HepG2 (cell line): ENCODE measurements around the gene MMUT. TPM values are rescaled to one million over a fixed set of nuclear protein-coding genes. Genes with fewer than 3 reads are reported as not detected.

ENCODE experiments used
- ATAC-seq: fragments of 200-7000 bp; cut with Tn5 transposase; 3 replicates; pipeline ENCODE4 v1.9.1; 2020; ENCODE audit warnings: mild to moderate bottlenecking, moderate library complexity
- BruUV-seq: library from RNA; stranded (reverse); fragments of 400-500 nt; replicated peaks from 2 replicates; lab custom pipeline; 2021; lab: Mats Ljungman, UMichigan
- CTCF ChIA-PET: fragments of 300-600 bp; formaldehyde crosslinking; extraction: SDS; loops from one replicate; lab custom pipeline; 2021; ENCODE audit warnings: low total read pairs, inconsistent platforms, low intra/inter-chr PET ratio; lab: Yijun Ruan, JAX
- POLR2A ChIA-PET: fragments of 350-600 bp; sonication (Branson Sonifier 250); formaldehyde crosslinking; loops from one replicate; lab custom pipeline; 2020; ENCODE audit warnings: antibody characterized with exemption, inconsistent platforms; lab: Yijun Ruan, JAX
- DNase-seq: peaks from one replicate; pipeline ENCODE4 v3.0.0-alpha.2; 2015; ENCODE audit warnings: low spot score
- FAIRE-seq: peaks from 3 replicates; lab custom pipeline; 2011; peaks lifted over from hg19 to GRCh38; lab: Jason Lieb, UNC
- H2AFZ ChIP-seq: one replicate; pipeline ENCODE4 v1.6.1; 2011; ENCODE audit warnings: low read length, inconsistent platforms
- H3K27ac ChIP-seq: fragments of 300-600 bp; 3 replicates; pipeline ENCODE4 v1.8.0; 2011; ENCODE audit warnings: mixed run types, mild to moderate bottlenecking, mixed read lengths, low read length, inconsistent platforms; ENCODE audit not compliant: insufficient read depth; ENCODE audit errors: extremely low read length
- H3K27me3 ChIP-seq, 2 experiments: fragments of 200-600 bp in 1 of 2; 2 replicates in 1 of 2; 3 replicates in 1 of 2; pipeline versions ENCODE4 v1.6.0 to v1.8.0; 2011; ENCODE audit warnings: low read length in 2 of 2, mild to moderate bottlenecking in 2 of 2, moderate library complexity in 2 of 2, inconsistent platforms in 1 of 2; ENCODE audit not compliant: insufficient read depth in 2 of 2, control insufficient read depth in 1 of 2
- H3K36me3 ChIP-seq, 2 experiments: fragments of 200-600 bp in 1 of 2; replicated peaks in 1 of 2; 2 replicates in 1 of 2; 3 replicates in 1 of 2; pipeline versions ENCODE4 v1.5.1 to v1.8.0; 2011; ENCODE audit warnings: low read length in 2 of 2, inconsistent platforms in 1 of 2; ENCODE audit not compliant: insufficient read depth in 2 of 2, control insufficient read depth in 1 of 2
- H3K4me1 ChIP-seq: 2 replicates; pipeline ENCODE4 v1.5.1; 2012; ENCODE audit warnings: low read length, inconsistent platforms; ENCODE audit not compliant: insufficient read depth
- H3K4me2 ChIP-seq: 2 replicates; pipeline ENCODE4 v1.6.0; 2011; ENCODE audit warnings: low read depth, low read length, inconsistent platforms
- H3K4me3 ChIP-seq, 3 experiments: fragments of 200-600 bp in 1 of 3; sonication (generic), shearing (Covaris generic) in 1 of 3; replicated peaks in 1 of 3; 2 replicates each; pipeline ENCODE4 v1.5.1; 2011 to 2016; ENCODE audit warnings: low read length in 3 of 3, inconsistent platforms in 2 of 3, low read depth in 2 of 3, mild to moderate bottlenecking in 2 of 3, control low read depth in 1 of 3, mixed read lengths in 1 of 3; ENCODE audit not compliant: insufficient read depth in 1 of 3
- H3K79me2 ChIP-seq: one replicate; pipeline ENCODE4 v1.6.1; 2011; ENCODE audit warnings: low read length, inconsistent platforms; ENCODE audit not compliant: insufficient read depth
- H3K9ac ChIP-seq: 2 replicates; pipeline ENCODE4 v1.6.0; 2011; ENCODE audit warnings: mild to moderate bottlenecking, low read depth, low read length, inconsistent platforms; ENCODE audit not compliant: insufficient read depth
- H3K9me3 ChIP-seq: 2 replicates; pipeline ENCODE4 v1.5.1; 2012; ENCODE audit warnings: mild to moderate bottlenecking, low read length
- H4K20me1 ChIP-seq: 2 replicates; pipeline ENCODE4 v1.6.0; 2011; ENCODE audit warnings: inconsistent platforms, mild to moderate bottlenecking, low read length, moderate library complexity; ENCODE audit not compliant: insufficient read depth
- AKAP8 ChIP-seq: sonication (generic); formaldehyde crosslinking; IDR thresholded peaks from 2 replicates; pipeline ENCODE4 v1.5.1; 2020; ENCODE audit warnings: mild to moderate bottlenecking, missing genetic modification reagents
- CBX2 ChIP-seq, 2 experiments: fragments of 200-600 bp in 1 of 2; sonication (generic); formaldehyde crosslinking in 1 of 2; IDR thresholded peaks; 2 replicates each; pipeline versions ENCODE4 v1.7.0 to v1.8.1; 2018 to 2022; ENCODE audit warnings: low read depth in 2 of 2, low read length in 1 of 2, mild to moderate bottlenecking in 1 of 2, missing genetic modification reagents in 1 of 2
- GRHL1 ChIP-seq: sonication (generic); formaldehyde crosslinking; conservative IDR thresholded peaks from 2 replicates; pipeline ENCODE4 v1.8.0; 2022; ENCODE audit warnings: missing genetic modification reagents
- HNRNPK ChIP-seq: fragments of 200-400 bp; formaldehyde crosslinking; IDR thresholded peaks from 2 replicates; pipeline ENCODE4 v1.6.1; 2018; ENCODE audit warnings: low read length, low read depth, moderate library complexity, mild to moderate bottlenecking; ENCODE audit not compliant: poor library complexity, severe bottlenecking
- LCORL ChIP-seq, 2 experiments: fragments of 450-650 bp in 1 of 2; sonication (generic) in 1 of 2; formaldehyde crosslinking in 1 of 2; IDR thresholded peaks; 2 replicates each; pipeline versions ENCODE4 v1.5.0 to v1.6.1; 2017 to 2020; ENCODE audit warnings: antibody characterized with exemption in 1 of 2, missing genetic modification reagents in 1 of 2
- NR2F2 ChIP-seq: IDR thresholded peaks from 2 replicates; pipeline ENCODE4 v1.6.1; 2012; ENCODE audit warnings: low read depth, inconsistent platforms, borderline replicate concordance
- POGK ChIP-seq: sonication (generic); formaldehyde crosslinking; conservative IDR thresholded peaks from 2 replicates; pipeline ENCODE4 v1.8.0; 2022; ENCODE audit warnings: mild to moderate bottlenecking, moderate library complexity, missing genetic modification reagents
- TFDP2 ChIP-seq: sonication (generic); formaldehyde crosslinking; IDR thresholded peaks from 2 replicates; pipeline ENCODE4 v1.4.0; 2020; ENCODE audit warnings: missing genetic modification reagents
- ZBTB44 ChIP-seq: sonication (generic); formaldehyde crosslinking; IDR thresholded peaks from 2 replicates; pipeline ENCODE4 v1.4.0; 2020; ENCODE audit warnings: missing genetic modification reagents
- ZNF256 ChIP-seq: sonication (generic); formaldehyde crosslinking; conservative IDR thresholded peaks from 2 replicates; pipeline ENCODE4 v1.4.0; 2020; ENCODE audit warnings: missing genetic modification reagents
- ZNF329 ChIP-seq: sonication (generic); formaldehyde crosslinking; IDR thresholded peaks from 2 replicates; pipeline ENCODE4 v1.9.0; 2021; ENCODE audit warnings: low read depth, mild to moderate bottlenecking, missing genetic modification reagents
- ZNF354B ChIP-seq: sonication (generic); formaldehyde crosslinking; IDR thresholded peaks from 2 replicates; pipeline ENCODE4 v1.8.0; 2022; ENCODE audit warnings: mild to moderate bottlenecking, missing genetic modification reagents
- ZNF44 ChIP-seq: sonication (generic); formaldehyde crosslinking; IDR thresholded peaks from 2 replicates; pipeline ENCODE4 v1.5.1; 2020; ENCODE audit warnings: mild to moderate bottlenecking, missing genetic modification reagents
- ZNF570 ChIP-seq: sonication (generic); formaldehyde crosslinking; IDR thresholded peaks from 2 replicates; pipeline ENCODE4 v1.4.0; 2020; ENCODE audit warnings: mild to moderate bottlenecking, missing genetic modification reagents, borderline replicate concordance
- ZNF576 ChIP-seq: sonication (generic); formaldehyde crosslinking; IDR thresholded peaks from 2 replicates; pipeline ENCODE4 v1.4.0; 2020; ENCODE audit warnings: mild to moderate bottlenecking, missing genetic modification reagents
- ZNF589 ChIP-seq: sonication (generic); formaldehyde crosslinking; conservative IDR thresholded peaks from 2 replicates; pipeline ENCODE4 v1.8.0; 2022; ENCODE audit warnings: mild to moderate bottlenecking, moderate library complexity, missing genetic modification reagents
- WGBS: methylation state at CpG from one replicate; pipeline ENCODE4 v1.1.6; 2017; ENCODE audit warnings: low lambda C conversion rate; 5-methylcytosine and 5-hydroxymethylcytosine counted together
- in situ Hi-C: cut with HindIII; loops from 2 replicates; pipeline ENCODE4 v1.10.0; 2017; ENCODE audit warnings: low pct_unique_long_range_greater_than_20kb; ENCODE audit not compliant: extremely low pct_ligation_motif_present
- intact Hi-C: fragments of 100-400 bp; cut with micrococcal nuclease; formaldehyde crosslinking; loops from one replicate; pipeline ENCODE4 v1.10.0; 2022; ENCODE audit not compliant: unreplicated experiment
- polyA plus RNA-seq, 8 experiments: library from polyadenylated mRNA; depleted of rRNA in 3 of 8; stranded (reverse) in 7 of 8; unstranded in 1 of 8; fragments of >200 nt; fragmentation: Illumina TruSeq in 4 of 8; extraction: Trizol in 4 of 8; gene quantifications; 2 replicates each; pipeline versions ENCODE4 v1.2.1 to v1.2.3, GENCODE V29; 2011 to 2016; ENCODE audit warnings: low read depth in 4 of 8, missing spikeins in 1 of 8, mixed read lengths in 1 of 8; ENCODE audit not compliant: insufficient read depth in 1 of 8
- total RNA-seq, 5 experiments: library from RNA; depleted of rRNA; stranded (reverse); fragments of >200 nt; fragmentation: Illumina TruSeq; extraction: Trizol; gene quantifications; 2 replicates each; pipeline ENCODE4 v1.2.3, GENCODE V29; 2016; ENCODE audit warnings: low read depth in 1 of 5

MMUT gene
- total and polyA plus RNA-seq, 2 of the 13 experiments (the other 11 are each of a cell fraction or from before 2014, with no cell fraction given): 16.1 to 20.5 TPM

- ATAC-seq (no peak), FAIRE-seq (no peak), DNase-seq (no peak)
- intact Hi-C loops (loop anchor here (10.0 kb wide), 1 partner anchor 1781 kb away; no protein-coding TSS in a partner anchor), in situ Hi-C loops (no loop called here)
- no peak overlapping the region for H3K27ac ChIP-seq
- WGBS: 2% methylated on average over 1 of the region's 1 CpG
- no peak overlapping the region for H2AFZ ChIP-seq
- no peaks in the 10 kb centered on the region for H3K4me1 ChIP-seq
- H4K20me1 ChIP-seq: no peaks in the 10 kb centered on the region
- POLR2A ChIA-PET: no interaction called here
- no peak overlapping the region for H3K4me3 ChIP-seq
- H3K79me2 ChIP-seq: no peaks in the 10 kb centered on the region
- CTCF ChIA-PET: no interaction called here
- no peaks in the 10 kb centered on the region for H3K36me3 ChIP-seq
- H3K9ac ChIP-seq: no peak overlapping the region
- BruUV-seq: no TSS peak
- no peaks in the 10 kb centered on the region for H3K9me3 ChIP-seq
- H3K27me3 ChIP-seq: no peaks in the 10 kb centered on the region
- no peak overlapping the region for H3K4me2 ChIP-seq
- no peak for TF ChIP-seq ZNF570 (CRISPR knock-in tag)
- no peak for TF ChIP-seq ZNF329
- no peak for TF ChIP-seq GRHL1 (CRISPR knock-in tag)
- no peak for TF ChIP-seq NR2F2
- no peak for TF ChIP-seq ZNF256
- TF ChIP-seq ZNF354B (CRISPR knock-in tag): no peak
- no peak for TF ChIP-seq CBX2 (IDR thresholded peaks at IDR 0.05; ENCODE audit: low read depth, low read length)
- TF ChIP-seq CBX2 (CRISPR knock-in tag; IDR thresholded peaks at IDR 0.05; ENCODE audit: low read depth): no peak
- TF ChIP-seq ZBTB44 (CRISPR knock-in tag): no peak
- no peak for TF ChIP-seq ZNF589 (CRISPR knock-in tag)
- no peak for TF ChIP-seq HNRNPK
- TF ChIP-seq TFDP2 (CRISPR knock-in tag): no peak
- no peak for TF ChIP-seq ZNF44 (CRISPR knock-in tag)
- TF ChIP-seq LCORL (IDR thresholded peaks at IDR 0.05): no peak
- TF ChIP-seq LCORL (CRISPR knock-in tag; IDR thresholded peaks at IDR 0.05): no peak
- TF ChIP-seq ZNF576 (CRISPR knock-in tag): no peak
- no peak for TF ChIP-seq POGK
- no peak for TF ChIP-seq AKAP8 (CRISPR knock-in tag)
Observed at GRCh38 chr6:49415358-49415757, 47.7 kb downstream of the MMUT start.
